HL-60 (cell line): Measurements from ENCODE around the gene FREM2.

Experiments used
- DNase-seq, 2 experiments: peaks; one replicate each; pipeline ENCODE4 v3.0.0-alpha.2; 2010 to 2020; ENCODE audit warnings: low read depth in 1 of 2, low spot score in 1 of 2
- H3K27ac ChIP-seq: fragments of 250-450 bp; sonication (Bioruptor Pico); replicated peaks from 2 replicates; pipeline ENCODE4 v1.5.1; 2020; ENCODE audit warnings: mild to moderate bottlenecking, moderate library complexity
- H3K27me3 ChIP-seq: fragments of 250-450 bp; sonication (Bioruptor Pico); 2 replicates; pipeline ENCODE4 v1.5.1; 2021; ENCODE audit warnings: mild to moderate bottlenecking, moderate library complexity; ENCODE audit not compliant: insufficient read depth, poor library complexity, severe bottlenecking
- H3K4me3 ChIP-seq: replicated peaks from 2 replicates; pipeline ENCODE4 v1.5.1; 2011; ENCODE audit warnings: mild to moderate bottlenecking, control low read depth, low read length; ENCODE audit not compliant: insufficient read depth
- GABPA ChIP-seq: IDR thresholded peaks from 2 replicates; pipeline ENCODE4 v1.6.1; 2012; ENCODE audit warnings: low read depth
- POLR2AphosphoS5 ChIP-seq: IDR thresholded peaks from 2 replicates; pipeline ENCODE4 v1.6.1; 2012; ENCODE audit warnings: low read depth
- SPI1 ChIP-seq: IDR thresholded peaks from 2 replicates; pipeline ENCODE4 v1.6.1; 2012; ENCODE audit warnings: low read depth, mild to moderate bottlenecking, borderline replicate concordance
- TF ChIP-seq, protein P1 (sequence below): IDR thresholded peaks from one replicate; pipeline ENCODE4 v1.5.1; 2011; ENCODE audit warnings: low read length, control low read depth, inconsistent platforms; ENCODE audit not compliant: insufficient read depth
- TF ChIP-seq, protein P2 (sequence below): IDR thresholded peaks from 2 replicates; pipeline ENCODE4 v1.6.1; 2012; ENCODE audit warnings: low read depth; ENCODE audit not compliant: insufficient replicate concordance

Gene FREM2

DNA sequence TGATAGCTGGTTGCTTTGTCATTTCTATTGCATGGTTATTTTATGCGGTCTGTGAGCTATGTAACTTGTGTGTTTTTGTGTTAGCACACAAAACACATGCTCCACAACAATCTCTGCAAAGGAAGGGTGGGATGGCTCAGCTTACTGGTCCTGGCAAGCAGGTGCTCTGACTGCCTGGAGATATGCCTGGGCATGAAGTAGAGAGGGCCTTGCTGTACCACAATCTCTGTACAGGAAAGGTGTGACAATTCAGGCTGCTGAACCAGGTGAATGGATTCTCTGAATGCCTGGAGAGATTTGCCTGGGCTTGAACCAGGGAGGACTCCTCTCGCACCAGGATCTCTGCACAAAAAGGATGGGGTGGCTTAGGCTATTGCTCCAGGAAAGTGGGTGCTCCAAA, 234.2 kb downstream of the FREM2 start:
- Histone ChIP-seq H3K27me3 (peaks cover 3% of the 10 kb centered on the region), H3K4me3 (no peak overlapping the region), H3K27ac (no peak overlapping the region)
- no peak for DNase-seq
- TF ChIP-seq, protein P1, sequence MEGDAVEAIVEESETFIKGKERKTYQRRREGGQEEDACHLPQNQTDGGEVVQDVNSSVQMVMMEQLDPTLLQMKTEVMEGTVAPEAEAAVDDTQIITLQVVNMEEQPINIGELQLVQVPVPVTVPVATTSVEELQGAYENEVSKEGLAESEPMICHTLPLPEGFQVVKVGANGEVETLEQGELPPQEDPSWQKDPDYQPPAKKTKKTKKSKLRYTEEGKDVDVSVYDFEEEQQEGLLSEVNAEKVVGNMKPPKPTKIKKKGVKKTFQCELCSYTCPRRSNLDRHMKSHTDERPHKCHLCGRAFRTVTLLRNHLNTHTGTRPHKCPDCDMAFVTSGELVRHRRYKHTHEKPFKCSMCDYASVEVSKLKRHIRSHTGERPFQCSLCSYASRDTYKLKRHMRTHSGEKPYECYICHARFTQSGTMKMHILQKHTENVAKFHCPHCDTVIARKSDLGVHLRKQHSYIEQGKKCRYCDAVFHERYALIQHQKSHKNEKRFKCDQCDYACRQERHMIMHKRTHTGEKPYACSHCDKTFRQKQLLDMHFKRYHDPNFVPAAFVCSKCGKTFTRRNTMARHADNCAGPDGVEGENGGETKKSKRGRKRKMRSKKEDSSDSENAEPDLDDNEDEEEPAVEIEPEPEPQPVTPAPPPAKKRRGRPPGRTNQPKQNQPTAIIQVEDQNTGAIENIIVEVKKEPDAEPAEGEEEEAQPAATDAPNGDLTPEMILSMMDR = no peak
- TF ChIP-seq POLR2AphosphoS5 (no peak), GABPA (no peak), SPI1 (no peak)
- TF ChIP-seq, protein P2, sequence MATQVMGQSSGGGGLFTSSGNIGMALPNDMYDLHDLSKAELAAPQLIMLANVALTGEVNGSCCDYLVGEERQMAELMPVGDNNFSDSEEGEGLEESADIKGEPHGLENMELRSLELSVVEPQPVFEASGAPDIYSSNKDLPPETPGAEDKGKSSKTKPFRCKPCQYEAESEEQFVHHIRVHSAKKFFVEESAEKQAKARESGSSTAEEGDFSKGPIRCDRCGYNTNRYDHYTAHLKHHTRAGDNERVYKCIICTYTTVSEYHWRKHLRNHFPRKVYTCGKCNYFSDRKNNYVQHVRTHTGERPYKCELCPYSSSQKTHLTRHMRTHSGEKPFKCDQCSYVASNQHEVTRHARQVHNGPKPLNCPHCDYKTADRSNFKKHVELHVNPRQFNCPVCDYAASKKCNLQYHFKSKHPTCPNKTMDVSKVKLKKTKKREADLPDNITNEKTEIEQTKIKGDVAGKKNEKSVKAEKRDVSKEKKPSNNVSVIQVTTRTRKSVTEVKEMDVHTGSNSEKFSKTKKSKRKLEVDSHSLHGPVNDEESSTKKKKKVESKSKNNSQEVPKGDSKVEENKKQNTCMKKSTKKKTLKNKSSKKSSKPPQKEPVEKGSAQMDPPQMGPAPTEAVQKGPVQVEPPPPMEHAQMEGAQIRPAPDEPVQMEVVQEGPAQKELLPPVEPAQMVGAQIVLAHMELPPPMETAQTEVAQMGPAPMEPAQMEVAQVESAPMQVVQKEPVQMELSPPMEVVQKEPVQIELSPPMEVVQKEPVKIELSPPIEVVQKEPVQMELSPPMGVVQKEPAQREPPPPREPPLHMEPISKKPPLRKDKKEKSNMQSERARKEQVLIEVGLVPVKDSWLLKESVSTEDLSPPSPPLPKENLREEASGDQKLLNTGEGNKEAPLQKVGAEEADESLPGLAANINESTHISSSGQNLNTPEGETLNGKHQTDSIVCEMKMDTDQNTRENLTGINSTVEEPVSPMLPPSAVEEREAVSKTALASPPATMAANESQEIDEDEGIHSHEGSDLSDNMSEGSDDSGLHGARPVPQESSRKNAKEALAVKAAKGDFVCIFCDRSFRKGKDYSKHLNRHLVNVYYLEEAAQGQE = no peak

DNA sequence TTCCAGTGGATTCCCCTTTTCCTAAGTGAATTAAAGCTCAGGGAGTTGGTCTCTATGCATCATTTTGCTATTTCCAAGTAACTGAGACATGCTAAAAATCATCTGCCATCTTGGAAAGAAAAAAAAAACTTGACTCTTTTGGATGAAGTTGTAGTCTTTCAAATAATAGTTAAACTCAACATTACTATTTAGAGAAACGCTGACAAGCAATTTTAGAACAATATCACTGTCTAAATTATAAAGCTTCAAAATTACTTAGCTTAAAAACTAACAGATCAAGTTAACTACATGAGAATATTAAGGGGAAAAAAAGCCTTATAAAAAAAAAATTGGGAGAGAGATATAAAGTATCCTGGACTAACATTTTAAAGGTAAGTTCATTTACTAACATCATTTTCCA, 235.3 kb downstream of the FREM2 start:
- TF ChIP-seq SPI1 (no peak), GABPA (no peak), POLR2AphosphoS5 (no peak)
- TF ChIP-seq, protein P1 = no peak
- TF ChIP-seq, protein P2 = no peak
- no peak for DNase-seq
- no peak overlapping the region for H3K4me3 ChIP-seq
- H3K27me3 ChIP-seq = peaks cover 3% of the 10 kb centered on the region
- no peak overlapping the region for H3K27ac ChIP-seq

DNA sequence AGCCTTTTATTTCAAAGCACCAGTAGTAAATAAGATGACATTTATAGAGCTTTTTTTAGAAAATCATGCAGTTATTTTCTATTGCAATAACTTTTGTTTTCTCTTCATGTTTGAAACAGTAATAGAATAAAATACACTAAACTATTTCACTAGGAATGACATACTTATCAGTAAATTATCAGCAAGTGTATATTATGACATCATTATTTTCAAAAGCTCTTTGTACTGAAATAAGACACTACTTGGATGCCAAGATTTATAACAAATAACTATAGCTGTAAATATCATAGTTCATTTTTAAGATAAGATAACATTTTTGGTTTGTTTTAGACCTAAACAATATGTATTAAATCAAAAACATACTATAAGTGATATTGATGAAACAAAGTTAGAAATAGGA, 246.9 kb downstream of the FREM2 start:
- no peak for DNase-seq
- H3K27ac ChIP-seq = no peak overlapping the region
- no peak overlapping the region for H3K4me3 ChIP-seq
- TF ChIP-seq, protein P1 = no peak
- TF ChIP-seq POLR2AphosphoS5 (no peak), GABPA (no peak), SPI1 (no peak)
- TF ChIP-seq, protein P2 = no peak
- H3K27me3 ChIP-seq = no peaks in the 10 kb centered on the region
